Neuronal stem cell (in vitro differentiated cells): ENCODE data around the gene TMEM252.

Source experiments
- DNase-seq: peaks from one replicate; pipeline ENCODE4 v3.0.0-alpha.2; 2013; ENCODE audit warnings: low spot score
- H2AFZ ChIP-seq: one replicate; pipeline ENCODE4 v1.6.1; 2013; ENCODE audit warnings: mild to moderate bottlenecking, low read length, inconsistent platforms
- H2AK5ac ChIP-seq: 2 replicates; pipeline ENCODE4 v1.6.1; 2013; ENCODE audit warnings: low read depth, mild to moderate bottlenecking, inconsistent platforms, low read length, moderate library complexity, mixed read lengths
- H2BK120ac ChIP-seq: 2 replicates; pipeline ENCODE4 v1.6.1; 2013; ENCODE audit warnings: low read depth, mild to moderate bottlenecking, inconsistent platforms, low read length, moderate library complexity, mixed read lengths
- H2BK12ac ChIP-seq: one replicate; pipeline ENCODE4 v1.6.1; 2013; ENCODE audit warnings: low read length, inconsistent platforms
- H2BK15ac ChIP-seq: 2 replicates; pipeline ENCODE4 v1.6.1; 2013; ENCODE audit warnings: mild to moderate bottlenecking, low read length, inconsistent platforms, mixed read lengths
- H2BK5ac ChIP-seq: one replicate; pipeline ENCODE4 v1.6.1; 2013; ENCODE audit warnings: inconsistent platforms, mild to moderate bottlenecking, low read length, moderate library complexity
- H3K14ac ChIP-seq: one replicate; pipeline ENCODE4 v1.6.1; 2013; ENCODE audit warnings: low read length, inconsistent platforms
- H3K18ac ChIP-seq: 2 replicates; pipeline ENCODE4 v1.6.1; 2013; ENCODE audit warnings: low read length, inconsistent platforms
- H3K23ac ChIP-seq: 2 replicates; pipeline ENCODE4 v1.6.1; 2013; ENCODE audit warnings: low read depth, mild to moderate bottlenecking, mixed read lengths, low read length, inconsistent platforms; ENCODE audit not compliant: poor library complexity
- H3K27ac ChIP-seq: replicated peaks from 3 replicates; pipeline ENCODE4 v1.5.1; 2013; ENCODE audit warnings: low read length, inconsistent platforms
- H3K27me3 ChIP-seq, 3 experiments: 2 replicates each; pipeline ENCODE4 v1.6.1; 2013; ENCODE audit warnings: low read length in 3 of 3, mild to moderate bottlenecking in 2 of 3, inconsistent platforms in 1 of 3, low read depth in 1 of 3, mixed read lengths in 1 of 3, moderate library complexity in 1 of 3; ENCODE audit not compliant: control insufficient read depth in 3 of 3, insufficient read depth in 3 of 3
- H3K36me3 ChIP-seq, 2 donors: replicated peaks in 1 of 2; 2 replicates each; pipeline ENCODE4 v1.6.1; 2013; ENCODE audit warnings: low read length in 2 of 2; ENCODE audit not compliant: control insufficient read depth in 2 of 2, insufficient read depth in 2 of 2
- H3K4ac ChIP-seq: 2 replicates; pipeline ENCODE4 v1.6.1; 2013; ENCODE audit warnings: inconsistent platforms, mild to moderate bottlenecking, low read length, moderate library complexity
- H3K4me1 ChIP-seq, 2 donors: 1 replicate in 1 of 2; 2 replicates in 1 of 2; pipeline ENCODE4 v1.6.1; 2013; ENCODE audit warnings: low read length in 2 of 2, low read depth in 1 of 2; ENCODE audit not compliant: control insufficient read depth in 2 of 2, insufficient read depth in 1 of 2
- H3K4me2 ChIP-seq: one replicate; pipeline ENCODE4 v1.6.1; 2013; ENCODE audit warnings: mild to moderate bottlenecking, low read length, inconsistent platforms; ENCODE audit not compliant: insufficient read depth, poor library complexity, severe bottlenecking
- H3K4me3 ChIP-seq, 2 donors: 2 replicates each; pipeline ENCODE4 v1.5.1; 2013; ENCODE audit warnings: low read length in 2 of 2, mild to moderate bottlenecking in 2 of 2, inconsistent platforms in 1 of 2, moderate library complexity in 1 of 2
- H3K79me1 ChIP-seq: one replicate; pipeline ENCODE4 v1.6.1; 2013; ENCODE audit warnings: low read depth, mild to moderate bottlenecking, inconsistent platforms, low read length, moderate library complexity
- H3K9ac ChIP-seq: one replicate; pipeline ENCODE4 v1.6.1; 2013; ENCODE audit warnings: mild to moderate bottlenecking, low read depth, low read length, inconsistent platforms; ENCODE audit not compliant: poor library complexity
- H3K9me3 ChIP-seq, 2 donors: replicated peaks in 1 of 2; 2 replicates each; pipeline versions ENCODE3 to v1.6.1; 2013; ENCODE audit warnings: low read length in 2 of 2, mild to moderate bottlenecking in 2 of 2, inconsistent platforms in 1 of 2, low read depth in 1 of 2, mixed read lengths in 1 of 2, moderate library complexity in 1 of 2; ENCODE audit not compliant: control insufficient read depth in 2 of 2, insufficient read depth in 1 of 2
- H4K8ac ChIP-seq: one replicate; pipeline ENCODE4 v1.6.1; 2013; ENCODE audit warnings: low read depth, mild to moderate bottlenecking, inconsistent platforms, low read length, moderate library complexity
- H4K91ac ChIP-seq: one replicate; pipeline ENCODE4 v1.6.1; 2013; ENCODE audit warnings: low read length, low read depth, mild to moderate bottlenecking, inconsistent platforms; ENCODE audit not compliant: poor library complexity
- WGBS, 2 donors: extraction: QIAGEN DNeasy Blood & Tissue Kit; methylation state at CpG; one replicate each; pipeline ENCODE4 v1.1.7; 2013; ENCODE audit warnings: missing lambda C conversion rate in 2 of 2, mixed read lengths in 1 of 2; ENCODE audit not compliant: insufficient read length in 2 of 2, insufficient replicate concordance in 1 of 2; ENCODE audit errors: extremely low coverage in 2 of 2; 5-methylcytosine and 5-hydroxymethylcytosine counted together

Gene TMEM252

GRCh38 chr9:68493958-68494577 is 46.6 kb downstream of the TMEM252 start:
- DNase-seq, result no peak
- Histone ChIP-seq H2AK5ac (no peak overlapping the region), H2AFZ (no peak overlapping the region), H3K9me3 (no peaks in the 10 kb centered on the region), H3K9ac (no peak overlapping the region), H2BK120ac (no peak overlapping the region), H3K27ac (no peak overlapping the region), H3K36me3 (no peaks in the 10 kb centered on the region), H3K4me2 (no peak overlapping the region), H3K18ac (no peak overlapping the region), H2BK12ac (no peak overlapping the region), H4K91ac (no peak overlapping the region), H3K4me3 (no peak overlapping the region), H4K8ac (no peak overlapping the region), H2BK15ac (no peak overlapping the region), H3K14ac (no peak overlapping the region), H3K4me1 (peaks cover 0 to 4% of the 10 kb centered on the region in 2 donors), H3K4ac (no peak overlapping the region), H2BK5ac (no peak overlapping the region), H3K27me3 (peaks cover 0 to 55% (median 0%) of the 10 kb centered on the region in 3 experiments), H3K23ac (no peak overlapping the region), H3K79me1 (no peaks in the 10 kb centered on the region)
- WGBS, 2 donors, result no CpG with 5 or more reads among the region's 3 CpGs

GRCh38 chr9:68493541-68493940 is 47.1 kb downstream of the TMEM252 start:
- Histone ChIP-seq H3K27me3 (peaks cover 0 to 49% (median 0%) of the 10 kb centered on the region in 3 experiments), H3K4me3 (no peak overlapping the region)

DNA sequence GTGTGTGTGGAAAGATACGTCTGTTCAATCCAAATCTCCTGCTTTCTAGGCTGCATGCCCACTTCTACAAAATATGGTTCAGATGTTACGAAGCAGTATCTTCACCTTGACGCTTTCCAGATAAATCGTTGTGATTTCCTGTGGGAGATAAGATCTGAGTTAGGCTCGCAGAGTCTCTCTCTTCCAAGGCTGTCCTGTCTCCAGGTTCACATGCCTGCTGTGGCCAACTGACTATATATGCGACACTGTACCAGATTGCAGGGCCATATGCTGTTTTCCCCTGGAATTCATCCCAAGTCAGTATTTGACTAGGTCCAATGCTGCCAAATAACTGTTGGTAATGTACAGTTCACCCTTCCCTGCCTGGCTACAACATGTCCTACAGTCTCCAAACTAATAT is 47.9 kb downstream of the TMEM252 start:
- no CpG with 5 or more reads among the region's 6 CpGs for WGBS, 2 donors
- H3K36me3 ChIP-seq, result no peaks in the 10 kb centered on the region
- H2AK5ac ChIP-seq, result no peak overlapping the region
- H2AFZ ChIP-seq, result no peak overlapping the region
- H2BK15ac ChIP-seq, result no peak overlapping the region
- no peak overlapping the region for H3K4ac ChIP-seq
- no peak overlapping the region for H4K8ac ChIP-seq
- H3K23ac ChIP-seq, result no peak overlapping the region
- no peak for DNase-seq
- peaks cover 0 to 44% (median 0%) of the 10 kb centered on the region in 3 experiments for H3K27me3 ChIP-seq
- H3K9ac ChIP-seq, result no peak overlapping the region
- H3K27ac ChIP-seq, result no peak overlapping the region
- no peak overlapping the region for H2BK5ac ChIP-seq
- H3K18ac ChIP-seq, result no peak overlapping the region
- peaks cover 0 to 4% of the 10 kb centered on the region in 2 donors for H3K4me1 ChIP-seq
- H4K91ac ChIP-seq, result no peak overlapping the region
- H3K4me3 ChIP-seq, result no peak overlapping the region
- H3K4me2 ChIP-seq, result no peak overlapping the region
- H2BK120ac ChIP-seq, result no peak overlapping the region
- no peaks in the 10 kb centered on the region for H3K79me1 ChIP-seq
- no peaks in the 10 kb centered on the region for H3K9me3 ChIP-seq
- H2BK12ac ChIP-seq, result no peak overlapping the region
- H3K14ac ChIP-seq, result no peak overlapping the region

More at GRCh38 chr9:68493541-68493940, 47.1 kb downstream of the TMEM252 start:
- H3K4me1 ChIP-seq, result peaks cover 0 to 4% of the 10 kb centered on the region in 2 donors
- H2BK15ac ChIP-seq, result no peak overlapping the region
- no peak overlapping the region for H3K14ac ChIP-seq
- H3K36me3 ChIP-seq, result no peaks in the 10 kb centered on the region
- no peak overlapping the region for H2BK12ac ChIP-seq
- no peak overlapping the region for H3K18ac ChIP-seq
- H4K8ac ChIP-seq, result no peak overlapping the region
- DNase-seq, result no peak
- H3K23ac ChIP-seq, result no peak overlapping the region
- no peaks in the 10 kb centered on the region for H3K79me1 ChIP-seq
- H3K9me3 ChIP-seq, result no peaks in the 10 kb centered on the region
- no peak overlapping the region for H3K9ac ChIP-seq
- H3K27ac ChIP-seq, result no peak overlapping the region
- H2AK5ac ChIP-seq, result no peak overlapping the region
- no peak overlapping the region for H4K91ac ChIP-seq
- no peak overlapping the region for H2AFZ ChIP-seq
- no peak overlapping the region for H2BK120ac ChIP-seq
- H3K4me2 ChIP-seq, result no peak overlapping the region
- no peak overlapping the region for H3K4ac ChIP-seq
- no peak overlapping the region for H2BK5ac ChIP-seq

GRCh38 chr9:68489646-68490045 is 51.0 kb downstream of the TMEM252 start:
- no peak overlapping the region for H2BK120ac ChIP-seq
- no peak overlapping the region for H2BK12ac ChIP-seq
- no peaks in the 10 kb centered on the region for H3K79me1 ChIP-seq
- no peak overlapping the region for H2AFZ ChIP-seq
- peaks cover 0 to 4% of the 10 kb centered on the region in 2 donors for H3K4me1 ChIP-seq
- no peaks in the 10 kb centered on the region for H3K36me3 ChIP-seq
- H2BK15ac ChIP-seq, result no peak overlapping the region
- H3K9me3 ChIP-seq, result peaks cover 0 to 6% of the 10 kb centered on the region in 2 donors
- DNase-seq, result no peak
- H3K9ac ChIP-seq, result no peak overlapping the region
- H3K4me3 ChIP-seq, result no peak overlapping the region
- H3K27me3 ChIP-seq, result peaks cover 0 to 27% (median 0%) of the 10 kb centered on the region in 3 experiments
- no peak overlapping the region for H3K23ac ChIP-seq
- H3K27ac ChIP-seq, result no peak overlapping the region
- no peak overlapping the region for H3K14ac ChIP-seq
- no peak overlapping the region for H4K91ac ChIP-seq
- H4K8ac ChIP-seq, result no peak overlapping the region
- WGBS, 2 donors, result no CpG with 5 or more reads among the region's 4 CpGs
- H3K4ac ChIP-seq, result no peak overlapping the region
- no peak overlapping the region for H2BK5ac ChIP-seq
- no peak overlapping the region for H3K18ac ChIP-seq
- no peak overlapping the region for H2AK5ac ChIP-seq
- H3K4me2 ChIP-seq, result no peak overlapping the region
